Sigmoid colon (tissue), 4 donors: ENCODE data around the gene EIF4E2.

Experiments
- POLR2A ChIP-seq, 2 donors: fragments of 450-650 bp; IDR thresholded peaks; one replicate each; pipeline ENCODE4 v1.6.1; 2016; ENCODE audit warnings: antibody characterized with exemption in 2 of 2, mild to moderate bottlenecking in 2 of 2, moderate library complexity in 2 of 2
- POLR2AphosphoS5 ChIP-seq, 4 donors: sonication (generic); formaldehyde crosslinking; IDR thresholded peaks; one replicate each; pipeline ENCODE4 v1.6.1; 2017; ENCODE audit warnings: antibody characterized with exemption in 4 of 4
- TF ChIP-seq, protein P1 (sequence below), 4 experiments: fragments of 450-650 bp in 3 of 4; fragments of 200-600 bp in 1 of 4; IDR thresholded peaks; one replicate each; pipeline ENCODE4 v1.5.1; 2016 to 2019; ENCODE audit warnings: antibody characterized with exemption in 4 of 4, mild to moderate bottlenecking in 3 of 4, moderate library complexity in 2 of 4

DNA sequence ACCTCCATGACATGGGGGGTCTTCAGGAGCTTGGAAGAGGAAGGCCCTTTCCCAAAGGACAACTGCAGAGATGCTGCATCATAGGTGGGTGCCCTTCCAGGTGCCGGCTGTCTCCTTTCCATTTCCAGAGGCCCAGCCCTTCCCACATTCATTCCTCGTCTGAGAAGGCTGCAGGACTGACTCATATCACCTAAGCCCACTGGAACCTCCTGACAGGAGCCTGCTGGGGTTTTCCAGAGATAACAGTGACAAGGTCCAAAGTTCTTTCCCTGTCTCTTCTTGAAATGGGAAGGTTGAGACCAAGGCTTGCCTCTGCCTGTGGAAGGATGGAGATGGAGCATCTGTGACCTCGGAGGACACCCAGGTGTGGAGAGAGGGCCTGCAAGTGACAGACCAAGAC lies 33.9 kb upstream of the EIF4E2 start:
- TF ChIP-seq, protein P1, sequence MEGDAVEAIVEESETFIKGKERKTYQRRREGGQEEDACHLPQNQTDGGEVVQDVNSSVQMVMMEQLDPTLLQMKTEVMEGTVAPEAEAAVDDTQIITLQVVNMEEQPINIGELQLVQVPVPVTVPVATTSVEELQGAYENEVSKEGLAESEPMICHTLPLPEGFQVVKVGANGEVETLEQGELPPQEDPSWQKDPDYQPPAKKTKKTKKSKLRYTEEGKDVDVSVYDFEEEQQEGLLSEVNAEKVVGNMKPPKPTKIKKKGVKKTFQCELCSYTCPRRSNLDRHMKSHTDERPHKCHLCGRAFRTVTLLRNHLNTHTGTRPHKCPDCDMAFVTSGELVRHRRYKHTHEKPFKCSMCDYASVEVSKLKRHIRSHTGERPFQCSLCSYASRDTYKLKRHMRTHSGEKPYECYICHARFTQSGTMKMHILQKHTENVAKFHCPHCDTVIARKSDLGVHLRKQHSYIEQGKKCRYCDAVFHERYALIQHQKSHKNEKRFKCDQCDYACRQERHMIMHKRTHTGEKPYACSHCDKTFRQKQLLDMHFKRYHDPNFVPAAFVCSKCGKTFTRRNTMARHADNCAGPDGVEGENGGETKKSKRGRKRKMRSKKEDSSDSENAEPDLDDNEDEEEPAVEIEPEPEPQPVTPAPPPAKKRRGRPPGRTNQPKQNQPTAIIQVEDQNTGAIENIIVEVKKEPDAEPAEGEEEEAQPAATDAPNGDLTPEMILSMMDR (IDR thresholded peaks at IDR 0.05) = no peak
- no peak for TF ChIP-seq POLR2AphosphoS5 (IDR thresholded peaks at IDR 0.05)
- no peak for TF ChIP-seq POLR2A (IDR thresholded peaks at IDR 0.05)
